HFF-Myc (cell line): ENCODE results near the gene METTL4.

Experiments used
- DNase-seq: peaks from one replicate; pipeline ENCODE4 v3.0.0-alpha.2; 2011; ENCODE audit warnings: low read depth; ENCODE audit errors: extremely low read depth
- H3K4me3 ChIP-seq: replicated peaks from 2 replicates; pipeline ENCODE4 v1.5.1; 2011; ENCODE audit warnings: low read depth, mild to moderate bottlenecking, control low read depth, low read length
- TF ChIP-seq, protein P1 (sequence below): IDR thresholded peaks from 2 replicates; pipeline ENCODE4 v1.5.1; 2012; ENCODE audit warnings: mild to moderate bottlenecking, low read depth, low read length, control low read depth; ENCODE audit errors: missing control alignments

The METTL4 gene

DNA sequence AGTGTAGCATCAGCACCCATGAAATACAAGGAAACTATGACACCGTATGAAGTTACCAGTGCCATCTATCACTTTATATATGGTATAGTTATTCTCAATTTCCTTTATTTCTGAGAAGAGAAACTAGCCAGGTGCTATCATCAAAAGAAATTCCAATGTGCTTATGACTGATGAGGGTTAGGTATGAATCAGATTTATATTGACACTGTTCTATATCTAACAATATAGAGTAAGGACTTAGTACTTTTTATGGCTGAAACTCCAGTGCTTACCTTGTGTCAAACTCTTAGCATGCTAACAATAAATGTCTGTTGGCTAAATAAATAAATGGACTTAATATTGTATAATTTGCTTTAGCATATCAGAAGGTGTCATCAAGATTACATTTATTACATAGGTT is 6.9 kb downstream of the METTL4 start:
- H3K4me3 ChIP-seq: no peak overlapping the region
- no peak for DNase-seq
- TF ChIP-seq, protein P1, sequence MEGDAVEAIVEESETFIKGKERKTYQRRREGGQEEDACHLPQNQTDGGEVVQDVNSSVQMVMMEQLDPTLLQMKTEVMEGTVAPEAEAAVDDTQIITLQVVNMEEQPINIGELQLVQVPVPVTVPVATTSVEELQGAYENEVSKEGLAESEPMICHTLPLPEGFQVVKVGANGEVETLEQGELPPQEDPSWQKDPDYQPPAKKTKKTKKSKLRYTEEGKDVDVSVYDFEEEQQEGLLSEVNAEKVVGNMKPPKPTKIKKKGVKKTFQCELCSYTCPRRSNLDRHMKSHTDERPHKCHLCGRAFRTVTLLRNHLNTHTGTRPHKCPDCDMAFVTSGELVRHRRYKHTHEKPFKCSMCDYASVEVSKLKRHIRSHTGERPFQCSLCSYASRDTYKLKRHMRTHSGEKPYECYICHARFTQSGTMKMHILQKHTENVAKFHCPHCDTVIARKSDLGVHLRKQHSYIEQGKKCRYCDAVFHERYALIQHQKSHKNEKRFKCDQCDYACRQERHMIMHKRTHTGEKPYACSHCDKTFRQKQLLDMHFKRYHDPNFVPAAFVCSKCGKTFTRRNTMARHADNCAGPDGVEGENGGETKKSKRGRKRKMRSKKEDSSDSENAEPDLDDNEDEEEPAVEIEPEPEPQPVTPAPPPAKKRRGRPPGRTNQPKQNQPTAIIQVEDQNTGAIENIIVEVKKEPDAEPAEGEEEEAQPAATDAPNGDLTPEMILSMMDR: no peak

DNA sequence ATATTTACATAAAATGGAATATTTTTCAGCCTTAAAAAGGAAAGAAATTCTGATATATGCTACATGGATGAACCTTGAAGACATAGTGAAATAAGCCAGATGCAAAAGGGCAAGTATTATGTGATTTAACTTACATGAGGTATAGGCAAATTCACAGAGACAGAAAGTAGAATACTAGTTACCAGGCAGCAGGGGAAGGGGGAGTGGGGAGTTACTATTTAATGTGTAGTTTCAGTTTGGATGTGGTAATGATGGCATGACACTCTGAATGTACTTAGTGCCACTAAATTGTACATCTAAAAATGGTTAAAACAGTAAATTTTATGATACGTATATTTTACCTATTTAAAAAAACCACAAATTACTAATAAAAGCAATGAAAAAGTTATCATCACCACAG is 12.1 kb downstream of the METTL4 start:
- no peak overlapping the region for H3K4me3 ChIP-seq
- TF ChIP-seq, protein P1: no peak
- no peak for DNase-seq

DNA sequence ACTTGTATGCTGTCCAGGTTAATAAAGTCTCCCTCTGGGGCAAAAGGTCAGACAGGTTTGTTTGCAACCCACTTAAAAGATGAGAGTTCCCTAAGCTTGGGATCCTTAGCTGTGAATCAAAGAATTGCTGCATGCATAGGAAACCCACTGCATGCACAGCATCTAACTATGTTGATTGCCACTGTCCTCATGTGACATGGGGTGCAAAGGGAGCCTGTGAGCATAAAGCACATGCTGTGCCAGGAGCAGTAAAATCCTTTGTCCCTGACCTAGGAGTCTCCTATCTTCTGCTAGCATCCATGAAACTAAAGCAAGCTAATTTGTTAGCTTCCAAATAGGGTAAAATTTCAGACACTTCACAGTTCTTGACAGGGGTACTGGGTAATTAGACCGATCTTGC is 13.8 kb downstream of the METTL4 start:
- H3K4me3 ChIP-seq: no peak overlapping the region
- TF ChIP-seq, protein P1: no peak
- no peak for DNase-seq

DNA sequence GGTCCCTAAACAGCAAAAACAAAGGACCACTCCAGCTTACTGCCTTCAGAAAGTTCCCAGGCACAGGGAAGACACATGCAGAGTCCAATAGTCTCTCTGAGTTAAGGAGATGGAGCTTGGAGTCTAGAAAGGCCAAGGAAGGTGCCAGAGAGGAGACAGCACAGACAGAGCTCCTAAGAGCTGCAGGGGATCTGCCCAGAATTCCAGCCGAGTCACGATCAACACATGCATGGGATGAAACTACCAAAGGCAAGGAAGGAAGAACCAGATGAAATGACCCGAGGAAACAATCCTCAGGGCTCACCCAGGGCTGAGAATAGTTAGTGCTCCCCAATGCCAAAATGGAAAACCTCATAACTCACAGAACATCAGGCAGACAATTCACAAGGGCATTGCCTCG is 15.4 kb downstream of the METTL4 start:
- TF ChIP-seq, protein P1: no peak
- H3K4me3 ChIP-seq: no peak overlapping the region
- DNase-seq: no peak

DNA sequence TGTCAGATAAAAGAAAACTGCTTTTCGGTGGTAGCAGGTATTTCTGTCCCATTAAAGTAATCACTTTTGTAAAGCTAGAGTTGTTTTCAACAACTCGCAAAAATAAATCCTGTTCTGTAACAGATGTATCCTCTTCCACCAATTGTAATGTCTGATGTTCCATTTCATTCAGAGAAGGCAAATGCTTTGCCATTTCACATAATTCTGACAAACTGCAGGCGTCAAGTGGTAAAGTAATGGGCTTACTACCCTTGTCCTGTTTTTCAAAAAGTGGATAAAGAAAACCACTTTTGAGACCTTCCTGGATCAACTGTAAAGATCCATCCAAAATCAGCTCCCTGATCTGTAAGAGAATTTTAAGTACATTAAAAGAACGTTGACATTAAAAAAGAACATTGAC is 16.6 kb downstream of the METTL4 start:
- no peak overlapping the region for H3K4me3 ChIP-seq
- no peak for DNase-seq
- TF ChIP-seq, protein P1: no peak

DNA sequence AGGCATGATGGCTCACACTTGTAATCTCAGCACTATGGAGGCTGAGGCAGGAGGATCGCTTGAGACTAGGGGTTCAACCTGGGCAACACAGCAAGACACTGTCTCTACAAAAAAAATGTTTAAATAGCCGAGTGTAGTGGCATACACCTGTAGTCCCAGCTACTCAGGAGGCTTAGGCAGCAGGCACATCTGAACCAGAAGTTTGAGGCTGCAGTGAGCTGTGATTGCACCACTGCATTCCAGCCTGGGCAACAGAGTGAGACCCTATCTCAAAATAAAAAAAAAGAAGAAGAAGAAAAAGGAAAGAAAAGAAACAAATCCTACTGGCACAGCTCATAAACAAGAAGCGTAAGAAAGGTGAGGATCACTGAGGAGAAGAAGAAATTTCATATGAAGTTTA is 19.9 kb downstream of the METTL4 start:
- TF ChIP-seq, protein P1: no peak
- no peak overlapping the region for H3K4me3 ChIP-seq
- no peak for DNase-seq

DNA sequence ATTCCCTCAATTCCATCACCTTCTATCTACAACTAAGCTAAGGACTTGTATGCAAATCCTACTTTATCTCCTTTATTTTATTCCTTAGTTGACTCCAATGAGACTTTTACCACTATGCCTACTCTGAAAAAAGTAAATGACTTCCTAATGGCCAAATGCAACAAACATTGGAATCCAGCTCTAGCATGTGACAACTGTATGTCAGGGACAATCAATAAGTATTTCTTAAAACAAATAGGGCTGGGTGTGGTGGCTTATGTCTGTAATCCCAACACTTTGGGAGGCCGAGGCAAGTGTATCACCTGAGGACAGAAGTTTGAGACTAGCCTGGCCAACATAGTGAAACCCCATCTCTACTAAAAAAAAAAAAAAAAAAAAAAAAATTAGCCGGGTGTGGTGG is 21.8 kb downstream of the METTL4 start:
- TF ChIP-seq, protein P1: no peak
- no peak for DNase-seq
- H3K4me3 ChIP-seq: no peak overlapping the region
